A549 (cell line): ENCODE measurements around the gene FAM219A. TPM values are rescaled to one million over a fixed set of nuclear protein-coding genes. Genes with fewer than 3 reads are reported as not detected.

ENCODE experiments used
- ATAC-seq, 2 experiments: fragments of 200-7000 bp in 1 of 2; fragments of >200 bp in 1 of 2; cut with Nextera tagmentation in 1 of 2; cut with Tn5 transposase in 1 of 2; 3 replicates each; pipeline versions ENCODE4 v1.8.0 to v1.9.1; 2018 to 2020; ENCODE audit warnings: mild to moderate bottlenecking in 1 of 2, moderate library complexity in 1 of 2
- CTCF ChIA-PET: fragments of 300-600 bp; sonication (Branson Sonifier 250); formaldehyde crosslinking; extraction: SDS; loops from one replicate; lab custom pipeline; 2021; ENCODE audit warnings: antibody characterized with exemption, inconsistent platforms; lab: Yijun Ruan, JAX
- POLR2A ChIA-PET: fragments of 350-600 bp; formaldehyde crosslinking; extraction: SDS; loops from one replicate; lab custom pipeline; 2021; ENCODE audit warnings: antibody characterized with exemption, inconsistent platforms; lab: Yijun Ruan, JAX
- DNase-seq, 2 experiments: peaks; one replicate each; pipeline versions ENCODE4 v3.0.0 to v3.0.0-alpha.2; 2011 to 2016; ENCODE audit warnings: low read depth in 1 of 2, low spot score in 1 of 2
- FAIRE-seq: peaks from 2 replicates; lab custom pipeline; 2011; peaks lifted over from hg19 to GRCh38; lab: Jason Lieb, UNC
- H3K27ac ChIP-seq, 2 experiments: fragments of >200 bp; sonication (Bioruptor Twin); formaldehyde crosslinking; 3 replicates each; pipeline ENCODE4 v1.5.1; 2016 to 2017
- H3K4me1 ChIP-seq: fragments of >200 bp; sonication (Bioruptor Twin); formaldehyde crosslinking; 3 replicates; pipeline ENCODE4 v1.6.1; 2016
- H3K4me2 ChIP-seq: fragments of >200 bp; sonication (Bioruptor Twin); formaldehyde crosslinking; 3 replicates; pipeline ENCODE4 v1.6.1; 2016
- H3K4me3 ChIP-seq: fragments of >200 bp; sonication (Bioruptor Twin); formaldehyde crosslinking; 3 replicates; pipeline ENCODE4 v1.5.1; 2016
- H3K9me3 ChIP-seq: fragments of >200 bp; sonication (Bioruptor Twin); formaldehyde crosslinking; 3 replicates; pipeline ENCODE4 v1.6.1; 2016
- BCL3 ChIP-seq: fragments of >200 bp; sonication (Bioruptor Twin); formaldehyde crosslinking; IDR thresholded peaks from 3 replicates; pipeline ENCODE4 v1.6.1; 2016
- BHLHE40 ChIP-seq: IDR thresholded peaks from 2 replicates; pipeline ENCODE4 v1.6.1; 2012; ENCODE audit warnings: low read depth, low read length, inconsistent platforms
- CHD2 ChIP-seq: fragments of 150-350 bp; IDR thresholded peaks from 2 replicates; pipeline ENCODE4 v1.6.1; 2014; ENCODE audit warnings: low read length; ENCODE audit not compliant: partially characterized antibody
- CHD4 ChIP-seq: fragments of 200-600 bp; sonication (generic); IDR thresholded peaks from 2 replicates; pipeline ENCODE4 v1.6.1; 2016; ENCODE audit warnings: antibody characterized with exemption, mild to moderate bottlenecking, borderline replicate concordance
- EHF ChIP-seq: fragments of 250-450 bp; sonication (Bioruptor Pico); IDR thresholded peaks from 2 replicates; pipeline ENCODE4 v1.5.0; 2020; ENCODE audit warnings: mild to moderate bottlenecking
- EHMT2 ChIP-seq: fragments of 200-600 bp; sonication (generic); IDR thresholded peaks from 2 replicates; pipeline ENCODE4 v1.6.1; 2016; ENCODE audit warnings: antibody characterized with exemption, low read depth, mild to moderate bottlenecking, moderate library complexity
- EP300 ChIP-seq, 2 experiments: fragments of >200 bp; sonication (Bioruptor Twin); formaldehyde crosslinking; IDR thresholded peaks; 2 replicates in 1 of 2; 3 replicates in 1 of 2; pipeline ENCODE4 v1.6.1; 2016 to 2017
- FOSB ChIP-seq: fragments of 250-450 bp; sonication (Bioruptor Pico); IDR thresholded peaks from 2 replicates; pipeline ENCODE4 v1.5.0; 2020; ENCODE audit warnings: mild to moderate bottlenecking, moderate library complexity
- FOSL2 ChIP-seq, 2 experiments: fragments of 450-650 bp in 1 of 2; fragments of >200 bp in 1 of 2; sonication (Bioruptor Twin) in 1 of 2; formaldehyde crosslinking; IDR thresholded peaks; 2 replicates each; pipeline versions ENCODE4 v1.5.0 to v1.6.1; 2016 to 2020; ENCODE audit warnings: mild to moderate bottlenecking in 1 of 2, moderate library complexity in 1 of 2
- HOXB13 ChIP-seq: fragments of 250-450 bp; sonication (Bioruptor Pico); IDR thresholded peaks from 2 replicates; pipeline ENCODE4 v1.5.0; 2020; ENCODE audit warnings: low read depth, mild to moderate bottlenecking, moderate library complexity
- JUNB ChIP-seq: fragments of >200 bp; sonication (Bioruptor Twin); formaldehyde crosslinking; IDR thresholded peaks from 2 replicates; pipeline ENCODE4 v1.6.1; 2016
- KDM1A ChIP-seq: fragments of 200-600 bp; sonication (generic); IDR thresholded peaks from 2 replicates; pipeline ENCODE4 v1.6.1; 2016; ENCODE audit warnings: low read depth, mild to moderate bottlenecking
- KDM5A ChIP-seq: fragments of 200-600 bp; sonication (generic); IDR thresholded peaks from 2 replicates; pipeline ENCODE4 v1.6.1; 2016; ENCODE audit warnings: antibody characterized with exemption, mild to moderate bottlenecking
- MYC ChIP-seq: IDR thresholded peaks from 2 replicates; pipeline ENCODE4 v1.6.1; 2012; ENCODE audit warnings: mild to moderate bottlenecking, inconsistent platforms, low read length, improper control_type of control experiment, borderline replicate concordance
- NFE2L2 ChIP-seq: fragments of 150-350 bp; conservative IDR thresholded peaks from 2 replicates; pipeline ENCODE4 v1.6.1; 2014; ENCODE audit warnings: low read length
- NR3C1 ChIP-seq: fragments of >200 bp; sonication (Bioruptor Twin); formaldehyde crosslinking; IDR thresholded peaks from 3 replicates; pipeline ENCODE4 v1.6.1; 2017
- PBX3 ChIP-seq: IDR thresholded peaks from 2 replicates; pipeline ENCODE4 v1.6.1; 2012
- POLR2A ChIP-seq: IDR thresholded peaks from 2 replicates; pipeline ENCODE4 v1.6.1; 2012; ENCODE audit warnings: mild to moderate bottlenecking, low read length
- POLR2AphosphoS2 ChIP-seq: conservative IDR thresholded peaks from 2 replicates; pipeline ENCODE4 v1.6.1; 2012; ENCODE audit warnings: low read length, improper control_type of control experiment, inconsistent platforms
- RCOR1 ChIP-seq: fragments of 150-350 bp; IDR thresholded peaks from 2 replicates; pipeline ENCODE4 v1.6.1; 2014; ENCODE audit warnings: antibody characterized with exemption, low read length, low read depth
- SMC3 ChIP-seq: fragments of >200 bp; sonication (Bioruptor Twin); formaldehyde crosslinking; IDR thresholded peaks from 3 replicates; pipeline ENCODE4 v1.6.1; 2018; ENCODE audit warnings: inconsistent platforms
- TFCP2L1 ChIP-seq: fragments of 250-450 bp; sonication (Bioruptor Pico); IDR thresholded peaks from 2 replicates; pipeline ENCODE4 v1.5.0; 2021; ENCODE audit warnings: mild to moderate bottlenecking
- TP53 ChIP-seq: fragments of 250-450 bp; sonication (Bioruptor Pico); IDR thresholded peaks from 2 replicates; pipeline ENCODE4 v1.5.0; 2021; ENCODE audit warnings: mild to moderate bottlenecking, moderate library complexity
- USF2 ChIP-seq: fragments of 450-650 bp; IDR thresholded peaks from 2 replicates; pipeline ENCODE4 v1.6.1; 2014; ENCODE audit warnings: antibody characterized with exemption
- ZC3H11A ChIP-seq: fragments of 450-650 bp; IDR thresholded peaks from 2 replicates; pipeline ENCODE4 v1.6.1; 2014; ENCODE audit warnings: antibody characterized with exemption, mild to moderate bottlenecking
- ZNF302 ChIP-seq: fragments of 250-450 bp; sonication (Bioruptor Pico); IDR thresholded peaks from 2 replicates; pipeline ENCODE4 v1.9.0; 2021; ENCODE audit warnings: inconsistent platforms, mild to moderate bottlenecking, moderate library complexity
- WGBS: methylation state at CpG from one replicate; pipeline ENCODE4 v1.1.6; 2017; ENCODE audit errors: missing lambda C conversion rate; 5-methylcytosine and 5-hydroxymethylcytosine counted together
- polyA plus RNA-seq, 4 experiments: library from polyadenylated mRNA; depleted of rRNA in 3 of 4; stranded (reverse); fragments of >200 nt; fragmentation: RNase III in 1 of 4; extraction: RNeasy Plus Mini Kit Qiagen cat#74134 plus additional on column Dnase treatment in 1 of 4; gene quantifications; 2 replicates in 3 of 4; 3 replicates in 1 of 4; pipeline ENCODE4 v1.2.3, GENCODE V29; 2011 to 2017
- TF ChIP-seq, protein P1 (sequence below): IDR thresholded peaks from 2 replicates; pipeline ENCODE4 v1.6.1; 2012
- TF ChIP-seq, protein P2 (sequence below): fragments of >200 bp; sonication (Bioruptor Twin); formaldehyde crosslinking; IDR thresholded peaks from 3 replicates; pipeline ENCODE4 v1.5.1; 2016

FAM219A gene
- polyA plus RNA-seq, 2 of the 4 experiments (the other 2 are of a cell fraction) = 8.1 to 15.3 TPM

GRCh38 chr9:34505370-34506120 is 47.2 kb upstream of the FAM219A start:
- Histone ChIP-seq H3K27ac (no peak overlapping the region), H3K9me3 (no peaks in the 10 kb centered on the region), H3K4me2 (no peak overlapping the region), H3K4me3 (no peak overlapping the region), H3K4me1 (peaks cover 6% of the 10 kb centered on the region; the same call in 1 of the 3 replicates)
- TF ChIP-seq NR3C1 = no peak
- TF ChIP-seq TP53 = no peak
- TF ChIP-seq EHMT2 = no peak
- TF ChIP-seq, protein P1, sequence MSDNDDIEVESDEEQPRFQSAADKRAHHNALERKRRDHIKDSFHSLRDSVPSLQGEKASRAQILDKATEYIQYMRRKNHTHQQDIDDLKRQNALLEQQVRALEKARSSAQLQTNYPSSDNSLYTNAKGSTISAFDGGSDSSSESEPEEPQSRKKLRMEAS = no peak
- no peak for TF ChIP-seq CHD4
- no peak for TF ChIP-seq BCL3
- no peak for TF ChIP-seq USF2
- no peak for TF ChIP-seq ZC3H11A
- no peak for TF ChIP-seq EHF (CRISPR knock-in tag)
- no peak for TF ChIP-seq KDM5A
- TF ChIP-seq HOXB13 (CRISPR knock-in tag) = no peak
- 62% methylated on average over 5 of the region's 5 CpGs for WGBS
- POLR2A ChIA-PET = no interaction called here
- FAIRE-seq (no peak), ATAC-seq (no peak), DNase-seq (no peak)
- CTCF ChIA-PET = interaction anchor here (1.2 to 7.1 kb wide), 10 partner anchors 8 to 173 kb away, joined by 3 to 107 read pairs (median 4); no protein-coding TSS in a partner anchor

DNA sequence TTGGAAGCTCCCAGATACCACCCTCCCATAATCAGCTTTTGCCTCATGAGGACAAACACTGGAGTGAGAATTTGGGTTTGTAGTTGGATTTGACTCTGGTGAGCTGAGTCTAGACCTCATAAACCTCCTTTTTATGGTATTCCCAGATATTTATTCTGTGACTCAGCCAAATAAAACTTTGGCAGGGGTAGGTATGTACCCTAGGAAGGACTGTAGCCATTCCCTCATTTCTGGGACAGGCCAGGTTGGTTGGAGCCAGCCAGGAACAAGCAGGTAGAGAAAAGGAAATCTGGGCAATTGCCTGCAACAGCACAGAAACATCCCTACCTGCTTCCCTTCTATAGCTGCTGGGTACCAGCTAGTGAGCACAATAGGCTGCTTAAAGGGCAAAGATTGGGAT is 45.0 kb upstream of the FAM219A start:
- Histone ChIP-seq H3K4me1 (peaks cover 6% of the 10 kb centered on the region; the same call in 1 of the 3 replicates), H3K27ac (no peak overlapping the region), H3K4me3 (no peak overlapping the region), H3K9me3 (no peaks in the 10 kb centered on the region), H3K4me2 (no peak overlapping the region)
- CTCF ChIA-PET = interaction anchor here (0.9 to 7.1 kb wide), 13 partner anchors 12 to 131 kb away, joined by 3 to 114 read pairs (median 15); partner anchors contain the start of gene MYORG
- POLR2A ChIA-PET = no interaction called here
- FAIRE-seq = no peak
- no peak for TF ChIP-seq PBX3
- no peak for ATAC-seq
- DNase-seq = no peak

GRCh38 chr9:34502891-34503290 is 44.5 kb upstream of the FAM219A start:
- Histone ChIP-seq H3K27ac (no peak overlapping the region), H3K9me3 (no peaks in the 10 kb centered on the region), H3K4me2 (no peak overlapping the region), H3K4me1 (peaks cover 6% of the 10 kb centered on the region; the same call in 1 of the 3 replicates), H3K4me3 (no peak overlapping the region)
- 56% methylated on average over 6 of the region's 6 CpGs for WGBS
- TF ChIP-seq BHLHE40 = no peak
- no peak for TF ChIP-seq NFE2L2
- no peak for TF ChIP-seq SMC3
- no peak for TF ChIP-seq EHF (CRISPR knock-in tag)
- TF ChIP-seq FOSB (CRISPR knock-in tag) = no peak
- no peak for TF ChIP-seq EP300 (IDR thresholded peaks at IDR 0.05)
- TF ChIP-seq POLR2A = no peak
- no peak for TF ChIP-seq POLR2AphosphoS2
- TF ChIP-seq RCOR1 = no peak
- TF ChIP-seq ZNF302 = no peak
- no peak for TF ChIP-seq KDM1A
- TF ChIP-seq TFCP2L1 (CRISPR knock-in tag) = no peak
- no peak for TF ChIP-seq CHD2
- no peak for TF ChIP-seq FOSL2 (IDR thresholded peaks at IDR 0.05)
- TF ChIP-seq FOSL2 (CRISPR knock-in tag; IDR thresholded peaks at IDR 0.05) = no peak
- TF ChIP-seq, protein P2, sequence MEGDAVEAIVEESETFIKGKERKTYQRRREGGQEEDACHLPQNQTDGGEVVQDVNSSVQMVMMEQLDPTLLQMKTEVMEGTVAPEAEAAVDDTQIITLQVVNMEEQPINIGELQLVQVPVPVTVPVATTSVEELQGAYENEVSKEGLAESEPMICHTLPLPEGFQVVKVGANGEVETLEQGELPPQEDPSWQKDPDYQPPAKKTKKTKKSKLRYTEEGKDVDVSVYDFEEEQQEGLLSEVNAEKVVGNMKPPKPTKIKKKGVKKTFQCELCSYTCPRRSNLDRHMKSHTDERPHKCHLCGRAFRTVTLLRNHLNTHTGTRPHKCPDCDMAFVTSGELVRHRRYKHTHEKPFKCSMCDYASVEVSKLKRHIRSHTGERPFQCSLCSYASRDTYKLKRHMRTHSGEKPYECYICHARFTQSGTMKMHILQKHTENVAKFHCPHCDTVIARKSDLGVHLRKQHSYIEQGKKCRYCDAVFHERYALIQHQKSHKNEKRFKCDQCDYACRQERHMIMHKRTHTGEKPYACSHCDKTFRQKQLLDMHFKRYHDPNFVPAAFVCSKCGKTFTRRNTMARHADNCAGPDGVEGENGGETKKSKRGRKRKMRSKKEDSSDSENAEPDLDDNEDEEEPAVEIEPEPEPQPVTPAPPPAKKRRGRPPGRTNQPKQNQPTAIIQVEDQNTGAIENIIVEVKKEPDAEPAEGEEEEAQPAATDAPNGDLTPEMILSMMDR = no peak
- TF ChIP-seq MYC = no peak
- no peak for TF ChIP-seq JUNB
- TF ChIP-seq CHD4 = no peak
- TF ChIP-seq NR3C1 = no peak
- peak in 1 of 2 experiments; percentile 28; a peak in 3 of 6 replicates for ATAC-seq
- FAIRE-seq = no peak
- POLR2A ChIA-PET = no interaction called here
- CTCF ChIA-PET = interaction anchor here (1.1 to 7.1 kb wide), 16 partner anchors 13 to 169 kb away, joined by 3 to 114 read pairs (median 30); partner anchors contain the start of gene MYORG
- no peak for DNase-seq
